Fibroblast of skin of scalp (primary cell): ENCODE measurements around the gene MRPS23.

Source experiments
- DNase-seq: peaks from one replicate; pipeline ENCODE4 v3.0.0-alpha.2; 2013

MRPS23 gene

DNA sequence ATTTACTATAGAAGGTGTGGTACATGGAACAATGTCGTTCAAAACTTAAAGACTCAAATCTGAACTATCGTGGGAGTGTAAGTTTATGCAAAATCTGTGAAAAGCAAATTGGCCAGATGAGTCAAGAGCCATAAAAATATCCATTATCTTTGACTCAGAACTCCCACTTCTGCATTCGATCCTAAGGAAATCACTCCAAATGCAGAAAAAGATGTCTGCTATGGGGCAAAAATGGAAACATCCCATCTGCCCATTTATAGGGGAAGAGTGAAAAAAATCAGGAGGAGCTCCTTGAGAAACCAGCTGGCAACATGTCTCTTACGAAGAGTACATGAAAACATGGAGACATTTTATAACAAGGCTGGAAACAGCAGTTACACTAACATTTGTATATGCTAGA, 61.1 kb downstream of the MRPS23 start:
- no peak for DNase-seq

- DNase-seq: no peak
Measured at GRCh38 chr17:57785022-57785421, 64.8 kb downstream of the MRPS23 start.
